ENCODE measurements around the gene FGF18.
"Not testable (repeated sequence)": the region's sequence is repeated elsewhere in the genome, so short reads cannot be mapped to it uniquely, and the experiment has no call there.

The FGF18 gene

GRCh38 chr5:171401167-171401947 is 18.1 kb upstream of the FGF18 start:
- no peak overlapping the region for H3K27ac ChIP-seq (ENCODE audit: low read length)
- no peaks in the 10 kb centered on the region for H3K27me3 ChIP-seq (ENCODE audit: low read depth, low read length)
- H3K4me1 ChIP-seq (ENCODE audit: control insufficient read depth in 1 of 2, insufficient read depth in 2 of 2, low read length in 2 of 2) = peaks cover 0 to 9% of the 10 kb centered on the region in 2 donors
- no peaks in the 10 kb centered on the region for H3K9me3 ChIP-seq (ENCODE audit: control insufficient read depth in 1 of 2, low read length in 2 of 2)
- H3K36me3 ChIP-seq (ENCODE audit: control insufficient read depth in 1 of 2, insufficient read depth in 2 of 2, low read length in 2 of 2) = peaks cover 36 to 38% of the 10 kb centered on the region in 2 donors
- H3K4me3 ChIP-seq (ENCODE audit: low read depth in 1 of 2, low read length in 2 of 2) = no peak overlapping the region

GRCh38 chr5:171402751-171403150 is 16.7 kb upstream of the FGF18 start:
- H3K4me1 ChIP-seq (ENCODE audit: control insufficient read depth in 1 of 2, insufficient read depth in 2 of 2, low read length in 2 of 2); H3K9me3 ChIP-seq (ENCODE audit: control insufficient read depth in 1 of 2, low read length in 2 of 2); H3K4me3 ChIP-seq (ENCODE audit: low read depth in 1 of 2, low read length in 2 of 2); H3K27ac ChIP-seq (ENCODE audit: low read length); H3K27me3 ChIP-seq (ENCODE audit: low read depth, low read length): not testable (repeated sequence)
- H3K36me3 ChIP-seq (ENCODE audit: control insufficient read depth in 1 of 2, insufficient read depth in 2 of 2, low read length in 2 of 2) = peaks cover 28 to 39% of the 10 kb centered on the region in 2 donors

GRCh38 chr5:171405615-171406014 is 13.8 kb upstream of the FGF18 start:
- Histone ChIP-seq H3K36me3 (ENCODE audit: control insufficient read depth in 1 of 2, insufficient read depth in 2 of 2, low read length in 2 of 2) (peaks cover 28 to 39% of the 10 kb centered on the region in 2 donors), H3K27me3 (ENCODE audit: low read depth, low read length) (no peaks in the 10 kb centered on the region), H3K9me3 (ENCODE audit: control insufficient read depth in 1 of 2, low read length in 2 of 2) (no peaks in the 10 kb centered on the region), H3K4me1 (ENCODE audit: control insufficient read depth in 1 of 2, insufficient read depth in 2 of 2, low read length in 2 of 2) (peaks cover 0 to 13% of the 10 kb centered on the region in 2 donors), H3K4me3 (ENCODE audit: low read depth in 1 of 2, low read length in 2 of 2) (no peak overlapping the region), H3K27ac (ENCODE audit: low read length) (no peak overlapping the region)

GRCh38 chr5:171407234-171407633 is 12.2 kb upstream of the FGF18 start:
- Histone ChIP-seq H3K9me3 (ENCODE audit: control insufficient read depth in 1 of 2, low read length in 2 of 2) (no peaks in the 10 kb centered on the region), H3K27me3 (ENCODE audit: low read depth, low read length) (no peaks in the 10 kb centered on the region), H3K36me3 (ENCODE audit: control insufficient read depth in 1 of 2, insufficient read depth in 2 of 2, low read length in 2 of 2) (peaks cover 26 to 38% of the 10 kb centered on the region in 2 donors), H3K4me3 (ENCODE audit: low read depth in 1 of 2, low read length in 2 of 2) (no peak overlapping the region), H3K4me1 (ENCODE audit: control insufficient read depth in 1 of 2, insufficient read depth in 2 of 2, low read length in 2 of 2) (peaks cover 0 to 13% of the 10 kb centered on the region in 2 donors), H3K27ac (ENCODE audit: low read length) (no peak overlapping the region)

GRCh38 chr5:171409164-171410136 is 10.0 kb upstream of the FGF18 start:
- H3K27ac ChIP-seq (ENCODE audit: low read length) = no peak overlapping the region
- no peak overlapping the region for H3K4me3 ChIP-seq (ENCODE audit: low read depth in 1 of 2, low read length in 2 of 2)
- H3K27me3 ChIP-seq (ENCODE audit: low read depth, low read length) = no peaks in the 10 kb centered on the region
- H3K4me1 ChIP-seq (ENCODE audit: control insufficient read depth in 1 of 2, insufficient read depth in 2 of 2, low read length in 2 of 2) = peaks cover 0 to 13% of the 10 kb centered on the region in 2 donors
- H3K36me3 ChIP-seq (ENCODE audit: control insufficient read depth in 1 of 2, insufficient read depth in 2 of 2, low read length in 2 of 2) = peaks cover 37 to 51% of the 10 kb centered on the region in 2 donors
- no peaks in the 10 kb centered on the region for H3K9me3 ChIP-seq (ENCODE audit: control insufficient read depth in 1 of 2, low read length in 2 of 2)

GRCh38 chr5:171410181-171410580 is 9.3 kb upstream of the FGF18 start:
- H3K4me3 ChIP-seq (ENCODE audit: low read depth in 1 of 2, low read length in 2 of 2) = no peak overlapping the region
- H3K4me1 ChIP-seq (ENCODE audit: control insufficient read depth in 1 of 2, insufficient read depth in 2 of 2, low read length in 2 of 2) = peaks cover 0 to 13% of the 10 kb centered on the region in 2 donors
- H3K27me3 ChIP-seq (ENCODE audit: low read depth, low read length) = no peaks in the 10 kb centered on the region
- H3K9me3 ChIP-seq (ENCODE audit: control insufficient read depth in 1 of 2, low read length in 2 of 2) = no peaks in the 10 kb centered on the region
- H3K36me3 ChIP-seq (ENCODE audit: control insufficient read depth in 1 of 2, insufficient read depth in 2 of 2, low read length in 2 of 2) = peaks cover 37 to 49% of the 10 kb centered on the region in 2 donors
- no peak overlapping the region for H3K27ac ChIP-seq (ENCODE audit: low read length)

GRCh38 chr5:171412186-171412585 is 7.3 kb upstream of the FGF18 start:
- Histone ChIP-seq H3K4me1 (ENCODE audit: control insufficient read depth in 1 of 2, insufficient read depth in 2 of 2, low read length in 2 of 2) (peaks cover 0 to 13% of the 10 kb centered on the region in 2 donors), H3K9me3 (ENCODE audit: control insufficient read depth in 1 of 2, low read length in 2 of 2) (no peaks in the 10 kb centered on the region), H3K27me3 (ENCODE audit: low read depth, low read length) (no peaks in the 10 kb centered on the region), H3K4me3 (ENCODE audit: low read depth in 1 of 2, low read length in 2 of 2) (no peak overlapping the region), H3K36me3 (ENCODE audit: control insufficient read depth in 1 of 2, insufficient read depth in 2 of 2, low read length in 2 of 2) (peaks cover 27 to 31% of the 10 kb centered on the region in 2 donors), H3K27ac (ENCODE audit: low read length) (no peak overlapping the region)

GRCh38 chr5:171413153-171413910 is 6.1 kb upstream of the FGF18 start:
- Histone ChIP-seq H3K36me3 (ENCODE audit: control insufficient read depth in 1 of 2, insufficient read depth in 2 of 2, low read length in 2 of 2) (peaks cover 22 to 27% of the 10 kb centered on the region in 2 donors), H3K4me3 (ENCODE audit: low read depth in 1 of 2, low read length in 2 of 2) (no peak overlapping the region), H3K9me3 (ENCODE audit: control insufficient read depth in 1 of 2, low read length in 2 of 2) (no peaks in the 10 kb centered on the region), H3K27ac (ENCODE audit: low read length) (no peak overlapping the region), H3K27me3 (ENCODE audit: low read depth, low read length) (no peaks in the 10 kb centered on the region), H3K4me1 (ENCODE audit: control insufficient read depth in 1 of 2, insufficient read depth in 2 of 2, low read length in 2 of 2) (peaks cover 0 to 14% of the 10 kb centered on the region in 2 donors)

GRCh38 chr5:171413993-171414392 is 5.5 kb upstream of the FGF18 start:
- H3K9me3 ChIP-seq (ENCODE audit: control insufficient read depth in 1 of 2, low read length in 2 of 2); H3K27me3 ChIP-seq (ENCODE audit: low read depth, low read length); H3K4me3 ChIP-seq (ENCODE audit: low read depth in 1 of 2, low read length in 2 of 2); H3K27ac ChIP-seq (ENCODE audit: low read length): not testable (repeated sequence)
- H3K36me3 ChIP-seq (ENCODE audit: control insufficient read depth in 1 of 2, insufficient read depth in 2 of 2, low read length in 2 of 2) = peaks cover 16 to 27% of the 10 kb centered on the region in 2 donors
- peaks cover 0 to 17% of the 10 kb centered on the region in 2 donors for H3K4me1 ChIP-seq (ENCODE audit: control insufficient read depth in 1 of 2, insufficient read depth in 2 of 2, low read length in 2 of 2)

GRCh38 chr5:171415115-171415730 is 4.2 kb upstream of the FGF18 start:
- Histone ChIP-seq H3K9me3 (ENCODE audit: control insufficient read depth in 1 of 2, low read length in 2 of 2) (no peaks in the 10 kb centered on the region), H3K4me3 (ENCODE audit: low read depth in 1 of 2, low read length in 2 of 2) (no peak overlapping the region), H3K27ac (ENCODE audit: low read length) (no peak overlapping the region), H3K27me3 (ENCODE audit: low read depth, low read length) (no peaks in the 10 kb centered on the region), H3K36me3 (ENCODE audit: control insufficient read depth in 1 of 2, insufficient read depth in 2 of 2, low read length in 2 of 2) (peaks cover 16 to 21% of the 10 kb centered on the region in 2 donors), H3K4me1 (ENCODE audit: control insufficient read depth in 1 of 2, insufficient read depth in 2 of 2, low read length in 2 of 2) (peaks cover 0 to 17% of the 10 kb centered on the region in 2 donors)
